ENCODE results near the gene CSGALNACT2.

DNA sequence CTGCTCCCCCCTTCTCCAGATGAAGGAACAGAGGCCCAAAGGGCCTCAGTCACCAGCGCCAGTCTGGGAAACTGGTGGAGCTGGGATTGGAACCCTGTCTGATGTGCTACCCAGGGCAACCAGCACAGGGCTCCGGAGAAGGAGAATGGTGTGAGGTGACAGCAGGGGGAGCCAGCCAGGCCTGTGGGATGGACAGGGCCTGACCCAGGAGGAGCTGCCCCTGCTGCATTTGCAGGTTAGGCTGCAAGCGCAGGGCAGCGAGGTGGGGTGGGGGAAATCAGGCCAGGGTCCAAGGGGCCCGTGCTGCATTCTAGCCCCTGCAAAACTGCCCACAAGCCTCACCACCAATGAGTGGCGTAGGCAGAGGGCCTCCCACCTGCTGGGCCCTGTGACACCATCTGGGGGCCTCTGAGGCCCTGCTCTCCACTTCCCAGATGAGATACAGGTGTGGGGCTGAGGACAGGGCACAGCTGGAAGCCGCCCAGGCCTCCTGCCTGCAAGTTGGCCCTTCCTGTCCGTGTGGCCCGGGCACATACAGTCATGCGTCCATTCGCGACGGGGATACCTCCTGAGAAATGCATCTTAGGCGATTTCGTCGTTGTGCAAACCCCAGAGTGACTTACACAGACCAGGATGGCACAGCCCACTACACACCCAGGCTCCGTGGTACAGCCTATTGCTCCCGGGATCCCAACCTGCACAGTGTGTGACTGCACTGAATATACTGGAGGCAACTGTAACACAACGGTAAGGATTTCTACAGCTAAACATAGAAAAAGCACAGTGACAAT lies 83.4 kb downstream of the CSGALNACT2 start:
- TF ChIP-seq, protein P1, sequence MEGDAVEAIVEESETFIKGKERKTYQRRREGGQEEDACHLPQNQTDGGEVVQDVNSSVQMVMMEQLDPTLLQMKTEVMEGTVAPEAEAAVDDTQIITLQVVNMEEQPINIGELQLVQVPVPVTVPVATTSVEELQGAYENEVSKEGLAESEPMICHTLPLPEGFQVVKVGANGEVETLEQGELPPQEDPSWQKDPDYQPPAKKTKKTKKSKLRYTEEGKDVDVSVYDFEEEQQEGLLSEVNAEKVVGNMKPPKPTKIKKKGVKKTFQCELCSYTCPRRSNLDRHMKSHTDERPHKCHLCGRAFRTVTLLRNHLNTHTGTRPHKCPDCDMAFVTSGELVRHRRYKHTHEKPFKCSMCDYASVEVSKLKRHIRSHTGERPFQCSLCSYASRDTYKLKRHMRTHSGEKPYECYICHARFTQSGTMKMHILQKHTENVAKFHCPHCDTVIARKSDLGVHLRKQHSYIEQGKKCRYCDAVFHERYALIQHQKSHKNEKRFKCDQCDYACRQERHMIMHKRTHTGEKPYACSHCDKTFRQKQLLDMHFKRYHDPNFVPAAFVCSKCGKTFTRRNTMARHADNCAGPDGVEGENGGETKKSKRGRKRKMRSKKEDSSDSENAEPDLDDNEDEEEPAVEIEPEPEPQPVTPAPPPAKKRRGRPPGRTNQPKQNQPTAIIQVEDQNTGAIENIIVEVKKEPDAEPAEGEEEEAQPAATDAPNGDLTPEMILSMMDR (IDR thresholded peaks at IDR 0.05; ENCODE audit: low read depth, low read length): no peak; the same call in 1 of the 2 replicates
- TF ChIP-seq EZH2phosphoT487 (IDR thresholded peaks at IDR 0.05; ENCODE audit: low read depth): no peak

All from OCI-LY3 (cell line).